Stimulated activated CD4-positive, alpha-beta T cell treated with anti-CD3 and anti-CD28 coated beads, Interleukin-2, amount 100 ng/mL, for 4 hours (primary cell): ENCODE results near the gene WDR59.
"Not testable (repeated sequence)": the region's sequence is repeated elsewhere in the genome, so short reads cannot be mapped to it uniquely, and the experiment has no call there.

Source experiments
- DNase-seq: peaks from one replicate; pipeline ENCODE4 v3.0.0-alpha.2; 2020; ENCODE audit warnings: low read depth

Gene WDR59

GRCh38 chr16:74973304-74973703 lies 11.6 kb downstream of the WDR59 start:
- no peak for DNase-seq

GRCh38 chr16:74954763-74955162 lies 30.2 kb downstream of the WDR59 start:
- no peak for DNase-seq

GRCh38 chr16:74951681-74952080 lies 33.2 kb downstream of the WDR59 start:
- no peak for DNase-seq

GRCh38 chr16:74951206-74951605 lies 33.7 kb downstream of the WDR59 start:
- no peak for DNase-seq

- DNase-seq, result no peak
Measured at GRCh38 chr16:74950511-74950910, 34.4 kb downstream of the WDR59 start.

- DNase-seq, result no peak
Measured at GRCh38 chr16:74949309-74949708, 35.6 kb downstream of the WDR59 start.

GRCh38 chr16:74944466-74944865 lies 40.5 kb downstream of the WDR59 start:
- no peak for DNase-seq

- DNase-seq, result no peak
Measured at GRCh38 chr16:74942977-74943918, 41.7 kb downstream of the WDR59 start.

- no peak for DNase-seq
Measured at GRCh38 chr16:74942566-74942965, 42.4 kb downstream of the WDR59 start.

GRCh38 chr16:74939688-74940087 lies 45.2 kb downstream of the WDR59 start:
- no peak for DNase-seq

- no peak for DNase-seq
Measured at GRCh38 chr16:74936902-74937560, 47.9 kb downstream of the WDR59 start.

GRCh38 chr16:74931445-74931844 lies 53.5 kb downstream of the WDR59 start:
- no peak for DNase-seq

GRCh38 chr16:74929636-74930035 lies 55.3 kb downstream of the WDR59 start:
- no peak for DNase-seq

- DNase-seq, result no peak
Measured at GRCh38 chr16:74926805-74927204, 58.1 kb downstream of the WDR59 start.

- no peak for DNase-seq
Measured at GRCh38 chr16:74923766-74924460, 61.0 kb downstream of the WDR59 start.

- no peak for DNase-seq
Measured at GRCh38 chr16:74922150-74923138, 62.5 kb downstream of the WDR59 start.

- DNase-seq, result no peak
Measured at GRCh38 chr16:74921051-74921450, 63.9 kb downstream of the WDR59 start.

GRCh38 chr16:74909665-74910064 lies 75.3 kb downstream of the WDR59 start:
- no peak for DNase-seq

GRCh38 chr16:74908759-74909158 lies 76.2 kb downstream of the WDR59 start:
- not testable (repeated sequence) for DNase-seq

- no peak for DNase-seq
Measured at GRCh38 chr16:74903901-74904678, 80.8 kb downstream of the WDR59 start.

GRCh38 chr16:74903120-74903519 lies 81.8 kb downstream of the WDR59 start:
- DNase-seq, result no peak
